Ectodermal cell (in vitro differentiated cells): ENCODE results near the gene SLC22A14.

ENCODE experiments used
- H3K27ac ChIP-seq: 2 replicates; pipeline ENCODE4 v1.7.0; 2013; ENCODE audit warnings: mild to moderate bottlenecking, low read depth, low read length; ENCODE audit not compliant: insufficient read depth, poor library complexity, severe bottlenecking
- H3K27me3 ChIP-seq: 2 replicates; pipeline ENCODE4 v1.7.0; 2013; ENCODE audit warnings: mild to moderate bottlenecking, low read length; ENCODE audit not compliant: insufficient read depth, control insufficient read depth, poor library complexity, severe bottlenecking
- H3K36me3 ChIP-seq: one replicate; pipeline ENCODE4 v1.7.0; 2013; ENCODE audit warnings: low read length; ENCODE audit not compliant: control insufficient read depth, insufficient read depth
- H3K4me1 ChIP-seq: one replicate; pipeline ENCODE4 v1.7.0; 2013; ENCODE audit warnings: low read length; ENCODE audit not compliant: control insufficient read depth, insufficient read depth
- H3K4me3 ChIP-seq: 2 replicates; pipeline ENCODE4 v1.7.0; 2013; ENCODE audit warnings: low read depth, low read length, control low read depth; ENCODE audit not compliant: insufficient read depth
- H3K9me3 ChIP-seq: 2 replicates; pipeline ENCODE4 v1.7.0; 2013; ENCODE audit warnings: mild to moderate bottlenecking, low read length, moderate library complexity; ENCODE audit not compliant: control insufficient read depth
- WGBS, 2 experiments: methylation state at CpG; one replicate each; pipeline ENCODE4 v1.1.7; 2013; ENCODE audit warnings: missing lambda C conversion rate in 2 of 2; 5-methylcytosine and 5-hydroxymethylcytosine counted together

SLC22A14 gene

DNA sequence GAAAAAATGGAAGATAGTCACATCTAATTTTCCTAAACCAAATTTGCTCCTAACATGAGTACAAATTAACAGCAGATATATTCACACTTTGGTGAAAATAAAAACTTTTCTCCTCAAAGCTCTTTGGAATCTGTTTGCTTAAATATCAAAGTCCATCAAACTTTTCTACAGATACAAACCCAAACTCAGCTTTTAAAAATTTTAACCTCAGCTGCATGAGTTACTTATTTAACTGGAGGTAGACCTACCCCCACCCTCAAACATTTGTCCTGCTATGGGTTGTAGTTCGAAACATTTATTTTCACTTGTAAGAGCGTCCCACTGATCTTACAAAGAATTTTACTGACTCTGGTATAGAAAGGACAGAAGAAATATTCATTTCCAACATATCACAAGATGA is 55.6 kb downstream of the SLC22A14 start:
- Histone ChIP-seq H3K4me3 (no peak overlapping the region), H3K27ac (no peak overlapping the region), H3K4me1 (no peaks in the 10 kb centered on the region), H3K36me3 (no peaks in the 10 kb centered on the region), H3K9me3 (no peaks in the 10 kb centered on the region), H3K27me3 (no peaks in the 10 kb centered on the region)
- 100% methylated on average over 2 of the region's 2 CpGs; no CpG with 5 or more reads in 1 of the 2 experiments for WGBS, 2 experiments

DNA sequence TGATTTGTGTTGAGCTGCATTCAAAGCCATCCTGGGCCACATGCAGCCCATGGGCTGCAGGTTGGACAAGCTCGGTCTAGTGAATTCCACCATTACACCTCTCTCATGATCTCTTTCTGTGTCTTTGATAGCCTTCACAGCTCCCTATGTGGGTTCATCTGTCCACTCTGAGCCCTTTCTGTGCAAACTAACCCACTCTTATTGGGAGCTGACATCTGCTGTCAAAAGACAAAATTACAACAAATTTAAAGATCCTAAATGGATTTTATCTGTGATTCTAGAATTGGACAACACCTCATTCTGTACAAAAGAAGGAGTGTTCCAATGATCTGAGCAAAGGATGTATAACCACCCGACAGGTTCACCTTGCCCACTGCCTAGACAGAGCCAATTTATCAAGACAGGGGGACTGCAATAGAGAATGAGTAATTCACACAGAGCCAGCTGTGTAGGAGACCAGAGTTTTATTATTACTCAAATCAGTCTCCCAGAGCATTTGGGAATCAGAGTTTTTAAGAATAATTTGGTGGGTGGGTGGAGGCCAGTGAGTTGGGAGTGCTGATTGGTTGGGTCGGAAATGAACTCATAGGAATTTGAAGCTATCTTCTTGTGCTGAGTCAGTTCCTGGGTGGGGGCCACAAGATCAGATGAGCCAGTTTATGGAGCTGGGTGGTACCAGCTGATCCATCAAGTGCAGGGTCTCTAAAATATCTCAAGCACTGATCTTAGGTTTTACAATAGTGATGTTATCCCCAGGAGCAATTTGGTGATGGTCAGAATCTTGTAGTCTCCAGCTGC is 61.9 kb downstream of the SLC22A14 start:
- Histone ChIP-seq H3K4me1 (no peaks in the 10 kb centered on the region), H3K9me3 (no peaks in the 10 kb centered on the region), H3K36me3 (no peaks in the 10 kb centered on the region), H3K27me3 (peaks cover 7% of the 10 kb centered on the region), H3K4me3 (no peak overlapping the region), H3K27ac (no peak overlapping the region)
- 91 to 99% methylated on average over 3 of the region's 3 CpGs for WGBS, 2 experiments

GRCh38 chr3:38345879-38346586 is 63.9 kb downstream of the SLC22A14 start:
- H3K27me3 ChIP-seq, result peaks cover 7% of the 10 kb centered on the region
- WGBS, 2 experiments, result 41 to 42% methylated on average over 10 of the region's 10 CpGs
- H3K27ac ChIP-seq, result no peak overlapping the region
- peak overlapping the region; percentile 58 for H3K4me3 ChIP-seq
- H3K4me1 ChIP-seq, result no peaks in the 10 kb centered on the region
- H3K9me3 ChIP-seq, result no peaks in the 10 kb centered on the region
- no peaks in the 10 kb centered on the region for H3K36me3 ChIP-seq

DNA sequence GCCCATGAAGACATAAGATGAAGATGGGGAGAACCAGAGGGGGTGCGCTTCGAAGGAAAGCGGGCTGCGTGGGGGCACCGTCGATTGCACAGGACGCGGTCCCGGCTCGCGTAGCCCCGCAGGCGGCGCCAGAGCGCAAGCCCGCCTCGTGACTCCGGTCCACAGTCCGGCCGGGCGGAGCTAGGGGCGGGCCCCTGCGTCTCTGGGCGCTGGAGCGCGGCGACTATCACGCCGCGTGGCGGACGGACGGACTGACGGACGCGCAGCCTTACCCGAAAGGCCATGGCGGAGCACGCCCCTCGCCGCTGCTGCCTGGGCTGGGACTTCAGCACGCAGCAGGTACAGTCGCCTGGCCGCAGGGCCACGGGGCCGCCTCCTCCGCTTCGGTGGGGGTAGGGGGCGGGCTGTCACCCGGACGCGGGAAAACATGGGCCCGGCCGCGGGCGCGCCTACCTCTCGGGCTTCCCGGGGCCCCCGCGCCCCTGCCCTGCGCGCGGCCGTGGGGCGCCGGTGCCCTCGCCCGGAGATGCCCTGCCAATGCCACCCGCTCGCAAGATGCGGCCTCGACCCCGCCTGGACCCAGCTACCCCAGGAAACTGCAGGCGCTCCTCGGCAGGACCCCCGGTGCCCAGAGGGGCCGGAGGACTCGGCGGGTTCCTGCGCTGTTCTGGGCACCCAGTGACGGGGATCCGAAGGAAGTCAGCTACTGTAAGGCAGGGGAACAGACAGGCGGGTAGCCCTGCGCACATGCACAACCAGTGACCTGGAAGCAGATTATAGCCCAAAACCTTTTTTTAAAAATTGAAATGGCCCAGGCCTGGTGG is 64.7 kb downstream of the SLC22A14 start, which contains the start of gene XYLB:
TSS of gene XYLB (plus strand) at position 199 of the 824 bp plus-strand sequence. CDS start at position 283, 84 bp downstream.
- no peaks in the 10 kb centered on the region for H3K9me3 ChIP-seq
- peaks cover 7% of the 10 kb centered on the region for H3K27me3 ChIP-seq
- H3K36me3 ChIP-seq, result no peaks in the 10 kb centered on the region
- WGBS, 2 experiments, result 3% methylated on average over 85 of the region's 85 CpGs
- H3K4me3 ChIP-seq, result peak within 1 kb of the TSS; percentile 58
- no peak within 1 kb of the TSS for H3K27ac ChIP-seq
- H3K4me1 ChIP-seq, result no peaks in the 10 kb centered on the region

GRCh38 chr3:38347421-38348200 is 65.5 kb downstream of the SLC22A14 start:
- Histone ChIP-seq H3K4me1 (no peaks in the 10 kb centered on the region), H3K27ac (no peak overlapping the region), H3K27me3 (peaks cover 7% of the 10 kb centered on the region), H3K9me3 (no peaks in the 10 kb centered on the region), H3K36me3 (no peaks in the 10 kb centered on the region), H3K4me3 (peak overlapping the region; percentile 58)
- WGBS, 2 experiments, result 86 to 91% methylated on average over 19 of the region's 19 CpGs

- H3K9me3 ChIP-seq, result no peaks in the 10 kb centered on the region
- H3K4me1 ChIP-seq, result no peaks in the 10 kb centered on the region
- no peak overlapping the region for H3K27ac ChIP-seq
- 94 to 95% methylated on average over 4 of the region's 4 CpGs for WGBS, 2 experiments
- no peaks in the 10 kb centered on the region for H3K36me3 ChIP-seq
- peaks cover 7% of the 10 kb centered on the region for H3K27me3 ChIP-seq
- H3K4me3 ChIP-seq, result no peak overlapping the region
Measured at GRCh38 chr3:38348903-38349302, 66.8 kb downstream of the SLC22A14 start.

- Histone ChIP-seq H3K27me3 (peaks cover 7% of the 10 kb centered on the region), H3K4me3 (no peak overlapping the region), H3K36me3 (no peaks in the 10 kb centered on the region), H3K27ac (no peak overlapping the region), H3K9me3 (no peaks in the 10 kb centered on the region), H3K4me1 (no peaks in the 10 kb centered on the region)
- 95 to 96% methylated on average over 8 of the region's 8 CpGs for WGBS, 2 experiments
Measured at GRCh38 chr3:38349684-38350359, 67.7 kb downstream of the SLC22A14 start.

GRCh38 chr3:38353151-38353550 is 71.1 kb downstream of the SLC22A14 start:
- no peaks in the 10 kb centered on the region for H3K27me3 ChIP-seq
- H3K9me3 ChIP-seq, result no peaks in the 10 kb centered on the region
- WGBS, 2 experiments, result 80 to 95% methylated on average over 3 to 4 of the region's 4 CpGs
- H3K4me1 ChIP-seq, result no peaks in the 10 kb centered on the region
- no peaks in the 10 kb centered on the region for H3K36me3 ChIP-seq
- no peak overlapping the region for H3K4me3 ChIP-seq
- H3K27ac ChIP-seq, result no peak overlapping the region
